ENCODE measurements around the gene RPP25L. TPM values are rescaled to one million over a fixed set of nuclear protein-coding genes. Genes with fewer than 3 reads are reported as not detected.
A peak's percentile ranks its signal among the peaks of the same experiment; 100 is the strongest.

The RPP25L gene
- total and polyA plus RNA-seq, 9 of the 15 experiments (the other 6 are each of a cell fraction or from before 2014, with no cell fraction given): 16.3 to 43.7 (median 29.0) TPM

GRCh38 chr9:34578241-34579103 is 33.4 kb downstream of the RPP25L start:
- POLR2A ChIA-PET: no interaction called here
- no peaks in the 10 kb centered on the region for H3K79me2 ChIP-seq (ENCODE audit: control insufficient read depth, insufficient read depth, low read length)
- H3K9me1 ChIP-seq (ENCODE audit: control insufficient read depth, insufficient read depth, low read length): no peaks in the 10 kb centered on the region
- 1% methylated on average over 8 of the region's 28 CpGs for WGBS (ENCODE audit: insufficient coverage, low coverage, missing lambda C conversion rate)
- in situ Hi-C loops (cut with MboI): no loop called here
- no peak overlapping the region for H3K9ac ChIP-seq (ENCODE audit: insufficient read depth in 1 of 2, low read depth in 2 of 2, low read length in 2 of 2)
- no peak for DNase-seq (ENCODE audit: extremely low read depth in 1 of 4, low spot score in 3 of 4)
- no peak for FAIRE-seq
- no peak overlapping the region for H3K4me2 ChIP-seq (ENCODE audit: insufficient read depth, low read length)
- H2AFZ ChIP-seq (ENCODE audit: low read depth, low read length): no peak overlapping the region
- no peaks in the 10 kb centered on the region for H3K9me3 ChIP-seq (replicated peaks; ENCODE audit: control insufficient read depth, insufficient read depth, low read depth, low read length)
- peaks cover 6 to 59% of the 10 kb centered on the region in 2 experiments; a peak in 4 of 5 replicates for H3K27me3 ChIP-seq (ENCODE audit: control insufficient read depth in 2 of 2, insufficient read depth in 2 of 2, low read length in 2 of 2)
- peak; percentile 41; the same call in 1 of the 3 replicates for ATAC-seq
- H4K20me1 ChIP-seq (replicated peaks; ENCODE audit: control insufficient read depth, insufficient read depth, low read length): peaks cover 2% of the 10 kb centered on the region
- H3K4me3 ChIP-seq: no peak overlapping the region
- intact Hi-C loops (cut with micrococcal nuclease): no loop called here
- no peak overlapping the region for H3K27ac ChIP-seq (ENCODE audit: extremely low read depth, low read depth, low read length)
- no TSS peak for BruUV-seq (replicated peaks)
- H3K4me1 ChIP-seq (replicated peaks in 1 of 2; ENCODE audit: control insufficient read depth in 2 of 2, insufficient read depth in 2 of 2, low read length in 2 of 2): peaks cover 0 to 7% of the 10 kb centered on the region in 2 experiments; a peak in 2 of 5 replicates
- H3K36me3 ChIP-seq (ENCODE audit: control insufficient read depth, insufficient read depth, low read length): no peaks in the 10 kb centered on the region
- CTCF ChIA-PET (ENCODE audit: low intra/inter-chr PET ratio): no interaction called here
- TF ChIP-seq ZNF431 (CRISPR knock-in tag; IDR thresholded peaks at IDR 0.05): no peak
- no peak for TF ChIP-seq TCF15 (CRISPR knock-in tag; IDR thresholded peaks at IDR 0.05)
- TF ChIP-seq TSHZ1 (CRISPR knock-in tag; IDR thresholded peaks at IDR 0.05): no peak
- no peak for TF ChIP-seq POLR3A (IDR thresholded peaks at IDR 0.05; ENCODE audit: borderline replicate concordance, extremely low read depth, insufficient read depth, insufficient read length)
- TF ChIP-seq HEY1 (CRISPR knock-in tag; IDR thresholded peaks at IDR 0.05; ENCODE audit: borderline replicate concordance): no peak
- no peak for TF ChIP-seq FOXK2 (conservative IDR thresholded peaks at IDR 0.05 in 1 of 2, IDR thresholded peaks at IDR 0.05 in 1 of 2; ENCODE audit: low read depth in 2 of 2)
- no peak for TF ChIP-seq BRCA1 (IDR thresholded peaks at IDR 0.05)
- TF ChIP-seq BRCA1 (CRISPR knock-in tag; IDR thresholded peaks at IDR 0.05): no peak
- TF ChIP-seq SRF (CRISPR knock-in tag; IDR thresholded peaks at IDR 0.05): no peak
- no peak for TF ChIP-seq GTF3C2 (IDR thresholded peaks at IDR 0.05; ENCODE audit: borderline replicate concordance, extremely low read depth, insufficient read length)
- TF ChIP-seq NFE2L1 (tag; IDR thresholded peaks at IDR 0.05; ENCODE audit: borderline replicate concordance, low read depth): no peak
- no peak for TF ChIP-seq CBX1 (IDR thresholded peaks at IDR 0.05; ENCODE audit: low read depth)
- TF ChIP-seq STAT5A (IDR thresholded peaks at IDR 0.05; ENCODE audit: borderline replicate concordance, low read length): no peak
- TF ChIP-seq SMARCC2 (IDR thresholded peaks at IDR 0.05; ENCODE audit: low read depth): no peak
- no peak for TF ChIP-seq NFATC3 (IDR thresholded peaks at IDR 0.05)

All from K562 (cell line).